HG02798 (cell line): ENCODE results near the gene ATP4B.
"Not testable (repeated sequence)": the region's sequence is repeated elsewhere in the genome, so short reads cannot be mapped to it uniquely, and the experiment has no call there.

Experiments used
- ATAC-seq: cut with Tn5 transposase; IDR thresholded peaks from one replicate; pipeline ENCODE4 v1.9.1; 2021; ENCODE audit warnings: mild to moderate bottlenecking; ENCODE audit not compliant: unreplicated experiment, poor library complexity

The ATP4B gene

DNA sequence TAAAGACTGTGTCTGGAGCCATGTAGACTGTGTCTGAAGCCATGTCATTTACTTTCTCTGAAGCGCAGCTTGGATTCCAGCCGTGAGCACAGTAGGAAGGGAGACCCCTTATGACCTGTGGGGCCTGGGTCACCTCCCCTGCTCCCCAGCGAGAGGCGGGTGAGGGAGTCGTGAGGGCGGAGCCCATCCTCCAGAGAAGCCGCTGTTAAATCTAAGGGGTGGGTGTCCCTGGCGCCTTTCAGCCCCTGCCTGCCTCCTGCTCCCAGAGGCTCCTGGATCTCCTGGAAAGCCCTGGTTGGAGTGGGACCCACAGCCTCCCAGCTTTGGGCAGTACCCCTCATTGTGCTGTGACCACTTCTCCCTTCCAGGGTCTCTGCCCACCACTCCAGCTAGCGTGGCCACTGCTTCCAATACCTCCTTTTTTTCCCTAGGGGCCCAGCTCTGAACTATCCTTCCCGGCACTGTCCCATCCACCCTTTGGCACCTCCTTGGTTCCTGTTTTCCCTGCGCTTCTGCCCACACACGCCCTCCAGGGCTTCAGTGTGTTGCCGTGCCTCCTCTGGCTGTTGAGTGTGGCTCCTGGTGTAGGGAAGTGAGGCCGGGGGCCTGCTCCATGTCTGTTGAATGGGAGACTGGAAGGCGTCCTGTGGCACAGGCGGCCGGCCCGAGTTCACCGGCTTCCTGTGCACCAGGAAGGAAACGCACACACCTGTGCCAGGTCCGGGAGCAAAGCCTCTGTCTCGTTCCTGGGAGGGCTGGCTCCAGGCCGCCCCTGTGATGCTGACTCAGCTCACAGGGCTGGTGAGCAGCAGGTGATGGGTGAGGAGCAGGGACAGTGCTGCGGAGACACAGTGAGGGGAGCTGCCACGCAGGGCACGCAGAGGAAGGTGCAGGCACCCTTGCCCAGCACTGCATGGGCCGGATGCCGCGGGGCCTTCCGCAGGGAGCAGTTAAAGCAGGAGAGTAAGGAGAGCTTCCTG is 29.4 kb downstream of the ATP4B start:
- ATAC-seq = no peak

DNA sequence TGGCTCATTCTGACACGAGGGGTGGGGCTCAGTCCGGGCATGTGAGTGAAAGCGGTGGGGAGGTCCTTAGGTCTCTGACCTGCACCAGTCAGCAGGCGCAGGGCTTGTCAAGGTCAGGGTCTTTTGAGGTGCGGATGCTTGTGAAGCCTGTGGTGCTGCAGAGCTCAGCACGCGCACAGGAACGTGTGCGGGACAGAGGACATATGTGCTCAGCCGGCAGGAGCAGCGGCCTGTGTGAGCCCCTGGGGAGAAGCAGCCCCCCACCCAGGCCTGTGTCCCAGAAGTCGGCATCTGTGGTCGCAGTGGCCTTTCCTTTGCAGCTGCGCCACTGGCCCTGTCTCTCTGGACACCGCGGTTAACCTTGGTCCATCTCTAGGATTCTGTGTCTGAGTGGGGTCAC is 30.9 kb downstream of the ATP4B start:
- ATAC-seq = no peak

DNA sequence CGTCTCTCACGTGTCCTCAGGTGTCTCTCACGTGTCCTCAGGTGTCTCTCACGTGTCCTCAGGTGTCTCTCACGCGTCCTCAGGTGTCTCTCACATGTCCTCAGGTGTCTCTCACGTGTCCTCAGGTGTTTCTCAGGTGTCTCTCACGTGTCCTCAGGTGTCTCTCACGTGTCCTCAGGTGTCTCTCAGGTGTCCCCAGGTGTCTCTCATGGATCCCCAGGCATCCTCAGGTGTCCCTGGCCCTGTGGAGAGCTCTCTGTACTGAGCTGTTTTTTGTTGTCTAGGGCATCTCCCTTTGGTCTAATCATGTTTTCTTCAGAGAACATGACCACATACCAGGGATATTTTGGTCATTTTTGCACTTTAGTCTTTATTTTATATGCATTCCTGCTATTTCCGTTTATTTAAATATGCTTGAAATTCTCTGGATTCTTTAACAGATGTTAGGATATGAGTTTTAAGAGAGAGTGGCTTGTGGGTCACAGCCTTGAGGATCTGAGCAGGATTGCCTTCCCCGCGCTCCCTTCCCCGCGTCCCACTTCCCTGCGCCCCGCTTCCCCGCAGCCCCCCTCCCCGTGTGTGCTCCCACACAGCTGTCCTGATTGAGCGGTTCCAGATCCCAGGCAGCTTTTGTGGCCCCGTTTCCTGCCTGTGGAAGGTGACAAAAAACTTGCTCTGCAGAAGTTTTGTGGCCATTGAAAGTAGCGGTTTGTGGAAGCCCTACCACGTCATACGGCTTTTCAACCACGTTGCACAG is 31.9 kb downstream of the ATP4B start:
- ATAC-seq = no peak

DNA sequence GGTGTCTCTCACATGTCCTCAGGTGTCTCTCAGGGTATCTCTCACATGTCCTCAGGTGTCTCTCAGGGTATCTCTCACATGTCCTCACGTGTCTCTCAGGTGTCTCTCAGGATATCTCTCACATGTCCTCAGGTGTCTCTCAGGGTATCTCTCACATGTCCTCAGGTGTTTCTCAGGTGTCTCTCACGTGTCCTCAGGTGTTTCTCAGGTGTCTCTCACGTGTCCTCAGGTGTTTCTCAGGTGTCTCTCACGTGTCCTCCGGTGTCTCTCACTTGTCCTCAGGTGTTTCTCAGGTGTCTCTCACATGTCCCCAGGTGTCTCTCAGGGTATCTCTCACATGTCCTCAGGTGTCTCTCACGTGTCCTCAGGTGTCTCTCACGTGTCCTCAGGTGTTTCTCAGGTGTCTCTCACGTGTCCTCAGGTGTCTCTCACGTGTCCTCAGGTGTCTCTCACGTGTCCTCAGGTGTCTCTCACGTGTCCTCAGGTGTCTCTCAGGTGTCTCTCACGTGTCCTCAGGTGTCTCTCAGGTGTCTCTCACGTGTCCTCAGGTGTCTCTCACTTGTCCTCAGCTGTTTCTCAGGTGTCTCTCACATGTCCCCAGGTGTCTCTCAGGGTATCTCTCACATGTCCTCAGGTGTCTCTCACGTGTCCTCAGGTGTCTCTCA is 33.2 kb downstream of the ATP4B start:
- not testable (repeated sequence) for ATAC-seq

DNA sequence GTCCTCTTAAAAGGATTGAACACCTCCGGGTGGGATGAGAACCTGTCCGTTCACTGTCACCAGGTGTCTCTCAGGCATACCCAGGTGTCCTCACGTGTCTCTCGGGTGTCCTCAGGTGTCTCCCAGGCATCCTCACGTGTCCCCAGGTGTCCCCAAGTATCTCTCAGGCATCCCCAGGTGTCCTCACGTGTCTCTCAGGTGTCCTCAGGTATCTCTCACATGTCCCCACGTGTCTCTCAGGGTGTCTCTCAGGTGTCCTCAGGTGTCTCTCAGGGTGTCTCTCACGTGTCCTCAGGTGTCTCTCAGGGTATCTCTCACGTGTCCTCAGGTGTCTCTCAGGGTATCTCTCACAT is 33.8 kb downstream of the ATP4B start:
- ATAC-seq = no peak

DNA sequence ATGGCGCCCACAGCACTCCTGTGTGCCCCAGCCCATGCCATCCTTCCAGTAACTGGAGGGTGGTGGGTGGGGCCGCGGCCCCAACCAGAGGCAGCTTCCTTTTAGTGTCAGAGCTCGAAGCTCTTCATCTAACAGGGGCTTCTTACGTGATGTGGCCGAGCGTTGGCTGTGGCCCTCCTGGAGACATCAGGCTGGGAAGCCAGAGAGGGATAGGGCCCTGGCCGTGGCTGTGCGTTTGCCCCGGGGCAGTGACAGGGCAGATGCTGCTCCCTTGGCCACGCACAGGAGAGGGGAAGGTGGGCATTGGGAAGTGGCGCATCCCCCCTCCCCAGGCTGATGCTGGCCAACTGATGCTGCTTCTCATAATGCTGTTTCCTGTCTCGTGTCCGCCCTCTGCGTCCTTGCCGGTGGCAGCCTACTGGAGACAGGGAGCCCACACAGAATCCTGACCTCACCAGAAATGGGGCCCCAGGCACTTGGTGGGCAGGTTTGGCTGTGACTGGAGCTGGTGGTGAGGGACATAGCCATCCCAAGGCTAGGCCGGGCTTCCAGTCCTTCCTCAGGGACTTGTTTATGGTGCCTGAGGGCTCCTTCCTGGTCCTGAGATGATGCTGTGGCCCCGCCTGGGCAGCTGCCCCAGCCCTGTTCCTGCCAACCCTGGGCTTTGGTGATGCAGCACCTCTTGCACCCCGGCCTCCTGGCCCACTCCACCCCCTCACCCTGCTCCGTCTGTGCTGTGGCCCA is 34.3 kb downstream of the ATP4B start:
- no peak for ATAC-seq

DNA sequence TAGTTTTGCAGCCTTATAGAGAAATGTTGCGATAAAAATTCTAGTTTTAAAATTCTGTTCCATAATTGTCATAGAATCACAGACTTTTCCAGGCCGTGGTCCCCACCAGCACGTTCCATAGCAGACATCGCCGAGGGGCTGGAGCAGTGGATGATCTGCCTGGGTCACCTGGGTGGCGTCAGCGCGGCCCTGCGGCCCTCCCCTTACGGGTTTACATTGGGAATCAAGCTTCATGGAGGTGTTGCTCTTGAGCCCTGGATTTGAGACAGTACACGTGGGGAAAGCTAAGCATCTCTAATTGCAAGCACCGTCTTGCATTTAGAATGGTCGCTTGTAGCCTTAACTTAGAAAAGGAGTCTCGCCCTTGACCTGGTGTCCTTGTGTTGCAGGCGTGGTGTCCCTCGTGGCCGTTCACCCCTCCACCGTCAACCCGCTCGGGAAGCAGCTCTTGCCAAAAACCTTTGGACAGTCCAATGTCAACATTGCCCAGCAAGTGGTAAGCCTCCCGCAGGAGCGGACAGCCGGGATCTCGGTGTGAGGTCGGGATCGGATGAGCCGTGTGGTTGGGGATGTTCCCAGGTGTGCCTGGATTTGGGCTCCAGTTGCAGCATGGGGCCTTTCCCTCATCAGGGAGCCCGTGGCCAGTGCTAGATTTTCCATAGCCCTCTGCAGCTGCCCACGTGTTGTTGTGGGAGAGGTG is 35.1 kb downstream of the ATP4B start:
- no peak for ATAC-seq

DNA sequence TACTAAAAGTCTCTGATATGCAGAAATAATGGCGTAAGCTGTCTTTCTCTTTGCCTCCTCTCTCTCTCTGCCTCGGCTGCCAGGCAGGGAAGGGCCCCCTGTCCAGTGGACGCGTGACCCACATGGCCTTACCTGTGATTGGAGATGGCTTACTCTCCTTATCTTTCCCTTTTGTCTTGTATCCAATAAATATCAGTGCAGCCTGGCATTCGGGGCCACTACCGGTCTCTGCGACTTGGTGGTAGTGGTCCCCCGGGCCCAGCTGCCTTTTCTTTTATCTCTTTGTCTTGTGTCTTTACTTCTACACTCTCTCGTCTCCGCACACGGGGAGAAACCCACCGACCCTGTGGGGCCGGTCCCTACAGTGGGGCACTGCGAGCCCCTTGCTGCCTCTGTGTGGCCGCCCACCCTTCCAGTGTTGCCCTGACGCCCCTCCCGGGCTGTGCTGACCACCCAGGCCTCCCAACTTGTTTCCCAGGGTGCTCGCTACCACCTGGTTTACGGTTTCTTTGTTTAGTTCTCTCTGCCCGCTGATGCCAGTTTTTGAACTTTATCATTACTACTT is 35.9 kb downstream of the ATP4B start:
- ATAC-seq = not testable (repeated sequence)

DNA sequence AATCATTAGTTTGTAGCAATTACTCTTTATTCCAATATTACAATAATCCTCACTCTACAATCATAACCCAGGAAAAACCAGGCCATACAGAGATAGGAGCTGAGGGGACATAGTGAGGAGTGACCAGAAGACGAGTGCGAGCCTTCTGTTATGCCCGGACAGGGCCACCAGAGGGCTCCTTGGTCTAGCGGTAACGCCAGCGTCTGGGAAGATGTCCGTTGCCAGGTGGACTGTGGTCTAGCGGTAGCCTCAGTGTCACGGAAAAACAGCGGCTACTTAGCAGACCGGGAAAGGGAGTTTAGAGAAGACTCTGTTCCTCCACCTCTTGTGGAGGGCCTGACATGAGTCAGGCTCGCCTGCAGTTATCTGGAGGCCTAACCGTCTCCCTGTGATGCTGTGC is 36.5 kb downstream of the ATP4B start:
- ATAC-seq = not testable (repeated sequence)

DNA sequence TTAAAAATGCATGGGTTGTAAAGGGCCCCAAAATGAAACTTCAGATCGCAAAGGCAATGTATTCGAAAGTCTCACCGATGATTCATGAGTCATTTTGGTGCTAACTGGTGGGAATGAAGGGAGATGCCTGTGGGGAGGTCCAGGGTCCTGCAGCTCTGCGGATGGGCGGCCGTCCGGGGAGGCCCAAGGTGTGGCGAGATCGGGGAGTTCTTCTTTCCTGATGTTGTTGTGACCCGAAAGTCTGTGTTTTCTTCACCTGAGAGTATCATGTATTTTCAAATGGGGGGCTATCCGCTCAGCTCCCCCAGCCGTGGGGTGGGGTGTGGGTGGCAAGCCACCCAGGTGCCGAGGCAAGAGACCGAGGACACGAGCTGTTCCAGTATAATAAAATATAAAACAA is 37.0 kb downstream of the ATP4B start:
- no peak for ATAC-seq

DNA sequence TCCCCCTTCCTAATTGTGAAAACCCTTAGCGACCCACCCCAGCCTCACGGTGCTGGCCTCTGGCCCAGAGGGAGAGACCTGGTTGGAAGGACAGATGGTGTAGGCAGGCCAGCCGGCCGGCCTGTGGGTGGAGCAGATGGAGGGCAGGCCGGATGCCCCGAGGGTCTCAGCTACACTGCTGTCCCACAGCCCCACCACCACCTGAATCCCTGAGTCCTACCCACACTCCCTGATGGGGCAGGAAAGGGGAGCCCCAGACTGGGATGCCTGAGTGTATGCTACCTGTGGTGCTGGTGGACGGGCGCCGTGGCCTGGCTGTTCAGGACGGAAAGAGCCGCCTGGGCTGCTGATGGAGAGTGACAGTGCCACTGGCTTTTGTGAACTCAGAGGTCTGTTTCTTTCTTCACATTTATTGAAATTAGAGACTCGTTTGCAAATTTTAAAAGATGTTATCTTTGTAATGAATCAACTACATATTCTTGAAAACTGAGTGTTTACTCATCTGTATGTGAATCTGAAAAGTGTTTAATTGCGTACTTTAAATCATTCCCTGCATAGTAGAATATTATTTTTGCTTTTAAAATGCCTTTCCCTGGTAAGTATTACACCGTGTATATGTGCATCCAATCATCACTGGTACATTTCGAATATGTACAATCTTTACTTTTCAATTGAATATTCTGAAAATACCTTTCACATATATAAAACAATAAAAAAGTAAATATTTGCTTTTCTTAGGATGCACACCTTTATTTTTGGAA is 37.8 kb downstream of the ATP4B start:
- no peak for ATAC-seq

DNA sequence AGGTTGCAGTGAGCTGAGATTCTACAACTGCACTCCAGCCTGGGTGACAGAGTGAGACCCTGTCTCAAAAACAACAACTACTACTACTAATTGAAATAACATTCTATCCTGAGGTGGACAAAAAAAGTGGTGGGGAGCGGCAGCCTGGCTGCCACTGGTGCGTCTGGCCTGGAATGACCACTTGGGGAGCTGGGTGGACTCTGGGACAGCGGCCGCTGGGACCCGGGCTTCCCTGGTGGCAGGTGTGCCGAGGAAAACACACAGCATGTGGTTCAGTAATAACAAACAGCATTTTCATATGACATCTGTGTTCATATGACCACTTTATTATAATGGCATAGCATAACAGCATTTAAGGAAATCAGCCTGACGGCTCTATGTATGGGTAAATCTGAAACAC is 39.5 kb downstream of the ATP4B start:
- ATAC-seq = no peak

DNA sequence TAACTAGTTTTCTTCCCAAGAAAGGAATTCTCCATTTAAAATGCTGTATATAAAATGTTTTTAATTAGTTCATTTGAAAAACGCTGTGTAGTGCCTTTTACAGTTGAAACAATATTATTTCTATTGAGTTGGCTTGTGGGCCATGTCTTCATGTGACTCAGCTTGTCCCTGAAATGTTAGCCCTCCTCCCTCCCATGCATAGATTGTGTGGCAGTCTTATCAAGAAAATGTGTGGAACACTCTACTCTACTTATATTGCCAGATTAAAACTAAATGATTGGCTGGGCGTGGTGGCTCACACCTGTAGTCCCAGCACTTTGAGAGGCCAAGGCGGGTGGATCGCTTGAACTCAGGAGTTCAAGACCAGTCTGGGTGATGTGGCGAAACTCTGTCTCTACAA is 40.0 kb downstream of the ATP4B start:
- ATAC-seq = no peak

DNA sequence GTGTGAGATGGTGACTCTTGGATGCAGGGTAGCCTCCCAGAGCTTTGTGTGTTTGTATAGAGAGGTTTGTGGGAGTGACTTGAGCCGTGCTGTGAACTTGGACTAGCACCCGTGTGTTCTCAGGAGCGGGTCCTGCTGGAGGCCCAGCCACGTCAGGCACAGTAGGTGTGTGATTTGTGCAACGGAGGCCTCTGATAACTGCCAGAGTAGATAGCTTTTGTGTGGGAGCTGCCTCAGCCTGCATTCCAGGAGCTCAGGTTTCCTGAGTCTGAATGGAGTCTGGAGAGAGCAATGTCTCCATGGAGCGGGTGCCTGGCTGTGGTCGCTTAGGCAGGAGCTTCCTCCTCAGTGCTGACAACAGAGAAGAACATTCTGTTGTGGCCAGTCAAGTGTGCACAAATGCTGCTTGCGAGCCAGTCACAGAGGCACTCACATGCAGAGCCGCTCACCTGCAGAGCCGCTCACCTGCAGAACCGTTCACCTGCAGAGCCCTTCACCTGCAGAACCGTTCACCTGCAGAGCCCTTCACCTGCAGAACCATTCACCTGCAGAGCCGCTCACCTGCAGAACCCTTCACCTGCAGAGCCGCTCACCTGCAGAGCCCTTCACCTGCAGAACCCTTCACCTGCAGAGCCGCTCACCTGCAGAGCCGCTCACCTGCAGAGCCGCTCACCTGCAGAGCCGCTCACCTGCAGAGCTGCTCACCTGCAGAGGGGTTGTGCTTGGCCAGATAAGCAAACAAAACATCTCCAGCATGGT is 40.8 kb downstream of the ATP4B start:
- ATAC-seq = no peak

DNA sequence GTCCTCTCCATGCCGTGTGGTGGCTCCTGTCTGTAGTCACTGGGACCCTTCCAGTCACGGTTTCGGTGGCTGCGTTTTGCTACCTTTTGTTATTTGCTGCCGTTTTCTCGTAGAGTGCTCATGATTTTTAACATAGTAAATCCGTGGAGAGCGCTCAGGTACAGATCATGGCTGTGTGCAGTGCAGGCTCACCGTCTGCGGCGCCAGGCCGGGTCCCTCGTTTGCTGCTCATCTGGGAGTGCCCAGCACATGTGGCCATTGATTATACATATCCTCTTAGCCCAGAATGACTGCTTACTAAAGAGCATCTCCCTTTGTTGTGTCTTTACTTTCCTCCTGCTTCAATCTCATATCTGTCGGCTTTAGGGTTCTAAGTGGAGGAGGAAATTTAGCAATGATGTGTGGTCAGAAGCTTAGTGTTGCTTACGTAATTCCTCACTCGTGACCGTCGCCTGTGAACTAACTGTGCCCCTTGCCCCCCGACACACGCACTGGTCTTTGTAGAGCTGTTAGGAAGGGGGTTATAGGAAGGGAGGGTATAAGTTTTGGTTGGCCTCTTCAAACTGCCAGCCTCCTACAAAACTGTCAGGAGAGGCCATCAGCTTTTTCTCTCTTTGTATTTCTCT is 41.6 kb downstream of the ATP4B start:
- no peak for ATAC-seq

DNA sequence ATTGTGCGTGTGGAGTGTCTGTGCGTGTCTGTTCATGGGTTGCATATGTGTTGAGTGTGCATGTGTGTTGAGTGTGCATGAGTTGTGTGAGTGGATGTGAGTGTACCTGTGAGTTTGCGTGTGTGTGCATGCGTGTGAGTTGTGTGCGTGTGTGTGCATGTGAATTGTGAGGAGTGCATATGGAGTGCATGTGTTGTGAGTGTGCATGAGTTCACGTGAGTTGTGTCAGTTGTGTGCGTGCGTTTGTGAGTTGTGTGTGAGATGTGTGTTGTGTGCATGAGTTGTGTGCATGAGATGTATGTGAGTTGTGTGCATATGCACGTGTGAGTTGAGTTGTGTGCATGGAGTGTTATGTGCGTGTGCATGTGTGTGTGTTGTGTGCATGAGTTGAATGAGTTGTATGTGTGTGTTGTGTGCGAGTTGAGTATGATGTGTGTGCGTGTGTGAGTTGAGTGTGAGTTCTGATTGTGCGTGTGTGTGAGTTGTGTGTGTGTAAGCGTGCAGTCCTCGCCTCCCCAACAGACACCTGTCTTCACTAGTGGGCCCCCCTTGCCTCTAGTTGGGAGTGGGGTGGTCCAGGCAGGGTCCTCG is 44.1 kb downstream of the ATP4B start:
- no peak for ATAC-seq

DNA sequence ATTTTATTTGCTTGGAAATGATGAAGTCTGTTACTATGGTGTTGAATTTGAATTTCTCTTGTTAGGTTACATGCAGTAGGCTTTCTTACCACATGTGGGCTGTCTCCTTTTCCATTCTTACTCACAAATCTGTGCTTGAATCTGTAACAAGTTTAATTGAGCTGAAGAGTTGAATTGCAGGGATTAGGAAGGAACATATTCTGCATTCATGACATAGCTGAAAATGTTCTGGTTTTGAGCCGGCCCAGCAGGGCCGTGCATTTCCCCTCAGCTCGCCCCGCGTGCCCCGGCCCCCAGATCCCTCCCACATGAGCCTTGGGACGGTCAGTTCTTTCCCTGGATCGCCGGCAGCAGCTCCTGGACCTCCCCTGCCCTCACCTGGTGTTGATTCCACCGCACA is 45.4 kb downstream of the ATP4B start:
- ATAC-seq = no peak
